ENCODE data around the gene MYOM1.
"Not testable (repeated sequence)": the region's sequence is repeated elsewhere in the genome, so short reads cannot be mapped to it uniquely, and the experiment has no call there.

Gene MYOM1

DNA sequence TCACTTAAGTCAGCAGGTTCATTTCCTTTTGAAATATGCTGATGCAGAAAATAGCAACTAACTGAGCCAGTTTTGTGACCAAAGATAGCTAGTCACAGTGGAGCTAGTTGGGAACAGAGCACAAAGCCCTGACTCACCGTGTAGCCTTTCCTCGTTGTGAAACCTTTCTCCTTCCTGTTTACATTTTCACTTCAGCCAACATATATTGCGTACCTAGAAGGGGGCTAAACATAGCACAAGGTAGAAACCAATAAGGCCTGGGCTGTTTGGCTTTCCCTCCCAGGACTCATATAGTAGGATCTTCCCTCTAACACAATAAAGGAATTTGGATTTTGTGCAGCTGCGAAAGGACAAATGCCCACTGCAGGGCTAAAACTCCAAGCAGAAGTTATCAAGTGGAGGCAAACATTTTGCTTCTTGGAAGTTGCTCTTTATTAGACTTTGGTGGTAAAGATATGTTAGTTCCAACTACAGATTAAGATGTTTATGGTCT lies 182.3 kb downstream of the MYOM1 start:
- no peak for DNase-seq (ENCODE audit: low read depth)
- TF ChIP-seq, protein P1, sequence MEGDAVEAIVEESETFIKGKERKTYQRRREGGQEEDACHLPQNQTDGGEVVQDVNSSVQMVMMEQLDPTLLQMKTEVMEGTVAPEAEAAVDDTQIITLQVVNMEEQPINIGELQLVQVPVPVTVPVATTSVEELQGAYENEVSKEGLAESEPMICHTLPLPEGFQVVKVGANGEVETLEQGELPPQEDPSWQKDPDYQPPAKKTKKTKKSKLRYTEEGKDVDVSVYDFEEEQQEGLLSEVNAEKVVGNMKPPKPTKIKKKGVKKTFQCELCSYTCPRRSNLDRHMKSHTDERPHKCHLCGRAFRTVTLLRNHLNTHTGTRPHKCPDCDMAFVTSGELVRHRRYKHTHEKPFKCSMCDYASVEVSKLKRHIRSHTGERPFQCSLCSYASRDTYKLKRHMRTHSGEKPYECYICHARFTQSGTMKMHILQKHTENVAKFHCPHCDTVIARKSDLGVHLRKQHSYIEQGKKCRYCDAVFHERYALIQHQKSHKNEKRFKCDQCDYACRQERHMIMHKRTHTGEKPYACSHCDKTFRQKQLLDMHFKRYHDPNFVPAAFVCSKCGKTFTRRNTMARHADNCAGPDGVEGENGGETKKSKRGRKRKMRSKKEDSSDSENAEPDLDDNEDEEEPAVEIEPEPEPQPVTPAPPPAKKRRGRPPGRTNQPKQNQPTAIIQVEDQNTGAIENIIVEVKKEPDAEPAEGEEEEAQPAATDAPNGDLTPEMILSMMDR (IDR thresholded peaks at IDR 0.05; ENCODE audit: low read depth, low read length, missing control alignments), result no peak
- in situ Hi-C loops (cut with HindIII; ENCODE audit: low sequenced_read_pairs), result no loop called here
- no peak overlapping the region for H3K4me3 ChIP-seq (ENCODE audit: low read depth, low read length)

DNA sequence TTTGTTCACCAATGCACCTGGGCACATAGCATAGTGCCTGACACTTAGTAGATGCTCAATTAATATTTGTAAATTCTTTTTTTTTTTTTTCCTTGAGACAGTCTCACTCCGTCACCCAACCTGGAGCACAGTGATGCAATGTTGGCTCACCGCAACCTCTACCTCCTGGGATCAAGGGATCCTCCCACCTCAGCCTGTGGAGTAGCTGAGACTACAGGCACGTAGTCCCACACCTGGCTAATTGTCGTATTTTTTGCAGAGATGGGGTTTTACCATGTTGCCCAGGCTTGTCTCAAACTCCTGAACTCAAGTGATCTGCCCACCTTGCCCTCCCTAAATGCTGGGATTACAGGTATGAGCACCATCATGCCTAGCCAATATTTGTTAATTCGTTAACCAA lies 183.7 kb downstream of the MYOM1 start:
- no peak overlapping the region for H3K4me3 ChIP-seq (ENCODE audit: low read depth, low read length)
- TF ChIP-seq, protein P1 (IDR thresholded peaks at IDR 0.05; ENCODE audit: low read depth, low read length, missing control alignments), result no peak
- in situ Hi-C loops (cut with HindIII; ENCODE audit: low sequenced_read_pairs), result no loop called here
- DNase-seq (ENCODE audit: low read depth), result no peak

DNA sequence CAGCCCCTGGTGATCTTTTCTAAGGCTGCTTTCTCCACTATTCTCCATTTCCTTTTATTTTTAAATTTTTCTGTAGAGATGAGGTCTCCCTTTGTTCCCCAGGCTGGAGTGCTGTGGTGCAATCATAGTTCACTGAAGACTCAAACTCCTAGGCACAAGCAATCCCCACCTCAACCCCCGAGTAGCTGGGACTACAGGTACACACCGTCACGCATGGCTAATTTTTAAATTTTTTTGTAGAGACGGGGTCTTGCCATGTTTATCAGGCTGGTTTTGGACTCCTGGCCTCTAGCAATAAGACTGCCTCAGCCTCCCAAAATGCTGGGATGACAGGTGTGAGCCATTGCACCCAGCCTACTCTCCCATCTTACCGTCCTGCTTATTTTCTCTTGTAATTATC lies 184.1 kb downstream of the MYOM1 start:
- TF ChIP-seq, protein P1 (IDR thresholded peaks at IDR 0.05; ENCODE audit: low read depth, low read length, missing control alignments), result no peak
- no peak overlapping the region for H3K4me3 ChIP-seq (ENCODE audit: low read depth, low read length)
- in situ Hi-C loops (cut with HindIII; ENCODE audit: low sequenced_read_pairs), result no loop called here
- no peak for DNase-seq (ENCODE audit: low read depth)

DNA sequence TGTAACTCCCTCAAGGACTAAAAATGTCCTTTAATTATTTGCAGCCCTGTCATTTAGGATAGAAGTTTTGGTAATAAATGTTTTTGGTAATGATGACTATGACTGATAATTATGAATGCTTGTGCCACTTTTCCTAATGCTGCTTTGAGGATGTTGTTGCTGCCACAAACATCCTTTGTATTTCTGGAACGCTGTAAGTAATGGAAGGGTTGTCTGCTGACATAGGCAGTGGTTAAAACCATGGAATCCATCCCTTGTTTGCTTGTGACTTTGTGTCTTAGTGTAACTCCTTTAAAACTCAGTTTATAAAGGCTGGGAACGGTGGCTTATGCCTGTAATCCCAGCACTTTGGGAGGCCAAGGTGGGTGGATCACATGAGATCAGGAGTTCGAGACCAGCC lies 187.0 kb downstream of the MYOM1 start:
- no peak for DNase-seq (ENCODE audit: low read depth)

DNA sequence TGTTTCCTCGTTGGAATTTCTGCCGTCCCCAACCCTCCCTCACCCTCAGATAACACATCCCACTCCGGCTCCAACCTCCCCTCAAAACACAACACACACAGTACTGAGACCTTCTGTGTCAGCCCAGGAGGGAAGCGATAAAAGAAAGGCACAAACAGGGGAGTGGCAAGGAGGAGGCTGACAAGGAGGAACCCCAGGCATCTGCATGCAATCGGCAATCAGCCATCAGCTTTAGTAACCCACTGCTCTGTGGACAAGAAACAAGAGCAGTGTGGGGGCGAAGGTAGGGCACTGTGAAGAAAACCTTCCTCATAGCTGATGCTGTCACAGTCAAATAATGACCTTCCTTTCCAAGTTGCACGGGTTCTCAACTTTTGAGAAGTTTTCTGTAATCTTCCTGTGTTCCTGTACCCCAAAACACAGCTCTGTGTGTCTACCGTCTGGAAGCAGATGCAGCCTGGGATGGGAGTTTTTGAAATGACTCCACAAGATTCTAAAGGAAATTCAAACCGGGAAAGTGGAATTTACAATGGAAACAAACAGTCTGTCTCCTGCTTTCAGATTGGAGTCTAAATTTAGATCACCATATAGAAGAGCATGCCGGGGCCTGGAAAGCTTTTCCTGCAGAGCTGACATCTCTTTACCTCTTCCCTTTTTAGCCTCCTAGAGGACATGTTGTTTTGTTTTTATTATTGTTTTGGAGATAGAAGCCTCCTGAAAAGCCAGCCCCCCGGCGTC lies 190.4 kb downstream of the MYOM1 start:
- in situ Hi-C loops (cut with HindIII; ENCODE audit: low sequenced_read_pairs), result no loop called here
- DNase-seq (ENCODE audit: low read depth), result no peak
- TF ChIP-seq, protein P1 (IDR thresholded peaks at IDR 0.05; ENCODE audit: low read depth, low read length, missing control alignments), result no peak
- no peak overlapping the region for H3K4me3 ChIP-seq (ENCODE audit: low read depth, low read length)

More for the DNA sequence above, 187.0 kb downstream of the MYOM1 start:
- TF ChIP-seq, protein P1 (IDR thresholded peaks at IDR 0.05; ENCODE audit: low read depth, low read length, missing control alignments), result no peak
- in situ Hi-C loops (cut with HindIII; ENCODE audit: low sequenced_read_pairs), result no loop called here
- no peak overlapping the region for H3K4me3 ChIP-seq (ENCODE audit: low read depth, low read length)

DNA sequence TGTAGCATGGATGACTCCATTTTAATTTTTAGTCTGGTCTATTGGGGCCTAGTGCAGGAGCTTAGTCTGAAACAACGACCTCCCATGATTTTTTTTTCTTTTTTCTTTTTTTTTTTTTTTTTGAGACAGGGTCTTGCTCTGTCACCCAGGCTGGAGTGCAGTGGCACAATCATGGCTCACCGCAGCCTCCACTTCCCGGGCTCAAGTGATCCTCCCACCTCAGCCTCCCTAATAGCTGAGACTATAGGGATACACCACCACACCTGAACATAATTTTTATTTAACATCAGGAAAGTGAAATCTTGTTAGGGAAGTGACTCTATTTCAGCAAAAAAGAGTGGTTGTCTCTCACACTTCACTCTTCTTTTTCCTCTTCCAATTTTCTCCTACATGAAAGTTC lies 191.7 kb downstream of the MYOM1 start:
- DNase-seq (ENCODE audit: low read depth); H3K4me3 ChIP-seq (ENCODE audit: low read depth, low read length); in situ Hi-C loops (cut with HindIII; ENCODE audit: low sequenced_read_pairs): not testable (repeated sequence)

DNA sequence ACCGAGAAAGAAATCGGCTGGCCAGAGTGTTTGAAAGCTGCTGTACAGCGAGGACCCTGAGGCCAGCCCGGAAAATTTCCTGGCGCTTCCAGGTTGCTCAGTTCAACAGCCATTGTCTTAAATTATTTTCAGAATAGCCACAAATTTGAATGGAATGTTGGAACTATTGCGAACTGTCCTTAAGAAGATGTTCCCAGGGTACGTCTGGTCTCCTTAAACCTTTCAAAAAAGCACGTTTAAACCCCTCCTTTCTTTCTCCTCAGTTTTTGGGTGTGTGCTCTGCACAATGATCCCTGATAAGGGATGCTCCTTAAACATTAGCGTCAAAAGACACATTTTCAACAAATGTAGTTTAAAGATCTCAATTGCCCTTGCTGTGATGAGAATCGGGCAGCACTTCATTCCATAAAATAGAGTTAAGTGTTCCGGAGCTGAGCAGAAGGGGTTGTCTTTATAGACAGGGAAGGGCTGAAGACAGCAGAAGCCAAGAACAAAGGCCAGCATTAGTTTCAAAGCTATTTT lies 192.3 kb downstream of the MYOM1 start:
- no peak for DNase-seq (ENCODE audit: low read depth)
- no peak overlapping the region for H3K4me3 ChIP-seq (ENCODE audit: low read depth, low read length)
- in situ Hi-C loops (cut with HindIII; ENCODE audit: low sequenced_read_pairs), result no loop called here
- TF ChIP-seq, protein P1 (IDR thresholded peaks at IDR 0.05; ENCODE audit: low read depth, low read length, missing control alignments), result no peak
